ENCODE results near the gene SKP1.

Gene SKP1

GRCh38 chr5:134174841-134175839, 1.6 kb downstream of the SKP1 start:
- H3K27ac ChIP-seq (ENCODE audit: low read length) = peak overlapping the region; percentile 93
- H2AFZ ChIP-seq (ENCODE audit: low read depth, low read length) = no peak overlapping the region
- peak overlapping the region; percentile 71 to 82 for H3K4me3 ChIP-seq (ENCODE audit: low read depth in 1 of 2, low read length in 2 of 2)
- peaks cover 71% of the 10 kb centered on the region for H3K79me2 ChIP-seq (ENCODE audit: insufficient read depth, low read length)
- ATAC-seq (ENCODE audit: insufficient read depth, low read depth) (no peak), DNase-seq (no peak)
- no peaks in the 10 kb centered on the region for H3K27me3 ChIP-seq (ENCODE audit: insufficient read depth, low read length, poor library complexity)
- TF ChIP-seq, protein P1, sequence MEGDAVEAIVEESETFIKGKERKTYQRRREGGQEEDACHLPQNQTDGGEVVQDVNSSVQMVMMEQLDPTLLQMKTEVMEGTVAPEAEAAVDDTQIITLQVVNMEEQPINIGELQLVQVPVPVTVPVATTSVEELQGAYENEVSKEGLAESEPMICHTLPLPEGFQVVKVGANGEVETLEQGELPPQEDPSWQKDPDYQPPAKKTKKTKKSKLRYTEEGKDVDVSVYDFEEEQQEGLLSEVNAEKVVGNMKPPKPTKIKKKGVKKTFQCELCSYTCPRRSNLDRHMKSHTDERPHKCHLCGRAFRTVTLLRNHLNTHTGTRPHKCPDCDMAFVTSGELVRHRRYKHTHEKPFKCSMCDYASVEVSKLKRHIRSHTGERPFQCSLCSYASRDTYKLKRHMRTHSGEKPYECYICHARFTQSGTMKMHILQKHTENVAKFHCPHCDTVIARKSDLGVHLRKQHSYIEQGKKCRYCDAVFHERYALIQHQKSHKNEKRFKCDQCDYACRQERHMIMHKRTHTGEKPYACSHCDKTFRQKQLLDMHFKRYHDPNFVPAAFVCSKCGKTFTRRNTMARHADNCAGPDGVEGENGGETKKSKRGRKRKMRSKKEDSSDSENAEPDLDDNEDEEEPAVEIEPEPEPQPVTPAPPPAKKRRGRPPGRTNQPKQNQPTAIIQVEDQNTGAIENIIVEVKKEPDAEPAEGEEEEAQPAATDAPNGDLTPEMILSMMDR (IDR thresholded peaks at IDR 0.05; ENCODE audit: borderline replicate concordance, extremely low read depth, low read length, poor library complexity, severe bottlenecking) = no peak
- TF ChIP-seq EZH2 (IDR thresholded peaks at IDR 0.05; ENCODE audit: borderline replicate concordance, low read depth, low read length, severe bottlenecking) = no peak
- peak overlapping the region; percentile 95 for H3K9ac ChIP-seq (ENCODE audit: low read depth, low read length)
- no peaks in the 10 kb centered on the region for H3K9me3 ChIP-seq (ENCODE audit: insufficient read depth, low read length, severe bottlenecking)
- H4K20me1 ChIP-seq (ENCODE audit: insufficient read depth, low read length) = peaks cover 50% of the 10 kb centered on the region
- peaks cover 35% of the 10 kb centered on the region for H3K4me1 ChIP-seq (ENCODE audit: insufficient read depth, low read length)
- H3K4me2 ChIP-seq (ENCODE audit: insufficient read depth, low read length) = peak overlapping the region; percentile 91
- peaks cover 42% of the 10 kb centered on the region for H3K36me3 ChIP-seq (ENCODE audit: insufficient read depth, low read length)

DNA sequence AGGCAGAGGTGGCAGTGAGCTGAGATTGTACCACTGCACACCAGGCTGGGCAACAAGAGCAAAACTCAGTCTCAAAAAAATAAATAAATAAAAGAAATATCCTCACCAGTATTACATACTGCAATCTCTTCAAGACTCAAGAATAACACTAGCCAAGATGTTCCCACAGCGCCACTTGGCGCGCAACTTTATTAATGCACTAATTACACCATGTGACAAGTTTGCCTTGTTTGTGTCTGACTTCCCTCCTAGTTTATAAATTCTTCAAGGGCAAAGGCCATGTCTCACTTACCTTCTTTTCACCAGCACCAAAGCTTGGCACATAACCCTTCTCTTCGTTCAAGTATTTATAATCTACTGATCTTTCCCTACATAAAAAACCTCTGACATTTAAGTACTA, 4.8 kb downstream of the SKP1 start:
- DNase-seq = no peak
- Histone ChIP-seq H3K27ac (ENCODE audit: low read length) (no peak overlapping the region), H3K9me3 (ENCODE audit: insufficient read depth, low read length, severe bottlenecking) (no peaks in the 10 kb centered on the region), H3K79me2 (ENCODE audit: insufficient read depth, low read length) (peaks cover 94% of the 10 kb centered on the region), H3K9ac (ENCODE audit: low read depth, low read length) (no peak overlapping the region), H2AFZ (ENCODE audit: low read depth, low read length) (no peak overlapping the region), H3K36me3 (ENCODE audit: insufficient read depth, low read length) (peaks cover 71% of the 10 kb centered on the region), H4K20me1 (ENCODE audit: insufficient read depth, low read length) (peaks cover 63% of the 10 kb centered on the region), H3K27me3 (ENCODE audit: insufficient read depth, low read length, poor library complexity) (no peaks in the 10 kb centered on the region), H3K4me2 (ENCODE audit: insufficient read depth, low read length) (no peak overlapping the region), H3K4me1 (ENCODE audit: insufficient read depth, low read length) (peaks cover 26% of the 10 kb centered on the region), H3K4me3 (ENCODE audit: low read depth in 1 of 2, low read length in 2 of 2) (no peak overlapping the region)
- no peak for ATAC-seq (ENCODE audit: insufficient read depth, low read depth)
- no peak for TF ChIP-seq EZH2 (IDR thresholded peaks at IDR 0.05; ENCODE audit: borderline replicate concordance, low read depth, low read length, severe bottlenecking)
- TF ChIP-seq, protein P1 (IDR thresholded peaks at IDR 0.05; ENCODE audit: borderline replicate concordance, extremely low read depth, low read length, poor library complexity, severe bottlenecking) = peak; percentile 3

DNA sequence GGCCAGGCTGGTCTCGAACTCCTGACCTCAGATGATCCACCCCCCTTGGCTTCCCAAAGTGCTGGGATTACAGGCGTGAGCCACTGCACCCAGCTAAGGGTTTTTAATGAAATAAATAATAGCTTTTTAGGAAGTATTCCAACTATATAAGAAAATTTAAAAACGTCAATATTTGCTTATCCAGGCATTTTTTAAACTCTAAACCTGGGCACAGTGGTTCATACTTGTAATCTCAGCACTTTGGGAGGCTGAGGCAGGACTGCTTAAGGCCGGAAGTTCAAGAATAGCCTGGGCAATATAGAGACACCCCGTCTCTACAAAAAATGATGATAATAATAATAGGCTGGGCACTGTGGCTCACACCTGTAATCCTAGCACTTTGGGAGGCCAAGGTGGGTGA, 14.2 kb downstream of the SKP1 start:
- no peak for ATAC-seq (ENCODE audit: insufficient read depth, low read depth)
- Histone ChIP-seq H3K27me3 (ENCODE audit: insufficient read depth, low read length, poor library complexity) (no peaks in the 10 kb centered on the region), H3K36me3 (ENCODE audit: insufficient read depth, low read length) (peaks cover 97% of the 10 kb centered on the region), H3K79me2 (ENCODE audit: insufficient read depth, low read length) (peaks cover 53% of the 10 kb centered on the region), H2AFZ (ENCODE audit: low read depth, low read length) (no peak overlapping the region), H3K4me1 (ENCODE audit: insufficient read depth, low read length) (no peaks in the 10 kb centered on the region), H3K4me2 (ENCODE audit: insufficient read depth, low read length) (no peak overlapping the region), H3K27ac (ENCODE audit: low read length) (no peak overlapping the region), H3K9me3 (ENCODE audit: insufficient read depth, low read length, severe bottlenecking) (peaks cover 8% of the 10 kb centered on the region), H3K4me3 (ENCODE audit: low read depth in 1 of 2, low read length in 2 of 2) (no peak overlapping the region), H4K20me1 (ENCODE audit: insufficient read depth, low read length) (no peaks in the 10 kb centered on the region; the same call in 1 of the 2 replicates), H3K9ac (ENCODE audit: low read depth, low read length) (no peak overlapping the region)
- no peak for DNase-seq
- no peak for TF ChIP-seq EZH2 (IDR thresholded peaks at IDR 0.05; ENCODE audit: borderline replicate concordance, low read depth, low read length, severe bottlenecking)
- TF ChIP-seq, protein P1 (IDR thresholded peaks at IDR 0.05; ENCODE audit: borderline replicate concordance, extremely low read depth, low read length, poor library complexity, severe bottlenecking) = no peak
